Urinary bladder (tissue), 4 donors: ENCODE results near the gene HDAC3. TPM values are rescaled to one million over a fixed set of nuclear protein-coding genes. Genes with fewer than 3 reads are reported as not detected.
"Not testable (repeated sequence)": the region's sequence is repeated elsewhere in the genome, so short reads cannot be mapped to it uniquely, and the experiment has no call there.

Experiments used
- DNase-seq: peaks from one replicate; pipeline ENCODE4 v3.0.0-alpha.2; 2015; ENCODE audit errors: extremely low spot score
- H3K27ac ChIP-seq: one replicate; pipeline ENCODE4 v1.5.1; 2013; ENCODE audit warnings: low read depth, mild to moderate bottlenecking, moderate library complexity
- H3K36me3 ChIP-seq: one replicate; pipeline ENCODE4 v1.6.1; 2013; ENCODE audit warnings: mild to moderate bottlenecking, moderate library complexity; ENCODE audit not compliant: insufficient read depth
- H3K4me1 ChIP-seq: one replicate; pipeline ENCODE4 v1.6.1; 2013; ENCODE audit warnings: mild to moderate bottlenecking, moderate library complexity; ENCODE audit not compliant: insufficient read depth
- H3K4me3 ChIP-seq: one replicate; pipeline ENCODE4 v1.5.1; 2013; ENCODE audit warnings: low read depth, low read length
- WGBS: extraction: QIAGEN DNeasy Blood & Tissue Kit; methylation state at CpG from one replicate; pipeline ENCODE4 v1.1.7; 2013; 5-methylcytosine and 5-hydroxymethylcytosine counted together
- polyA plus RNA-seq: library from polyadenylated mRNA; stranded (reverse); fragments of 200-250 nt; gene quantifications from one replicate; pipeline ENCODE4 v1.2.3, GENCODE V29; 2013
- total RNA-seq: library from RNA; depleted of rRNA; stranded (reverse); fragments of >200 nt; gene quantifications from one replicate; pipeline ENCODE4 v1.2.3, GENCODE V29; 2014
- donor health status: healthy with polysubstance abuse.
- donor health status: healthy.

The HDAC3 gene
- total and polyA plus RNA-seq, 2 donors, result 36.3 to 45.3 TPM

- no peak for DNase-seq
- Histone ChIP-seq H3K27ac (no peak overlapping the region), H3K4me3 (no peak overlapping the region)
Measured at GRCh38 chr5:141613344-141613743, 23.3 kb downstream of the HDAC3 start.

GRCh38 chr5:141611289-141611688 is 25.4 kb downstream of the HDAC3 start:
- 91% methylated on average over 3 of the region's 3 CpGs for WGBS
- DNase-seq, result no peak
- H3K27ac ChIP-seq, result no peak overlapping the region
- no peaks in the 10 kb centered on the region for H3K36me3 ChIP-seq
- H3K4me1 ChIP-seq, result no peaks in the 10 kb centered on the region
- H3K4me3 ChIP-seq, result no peak overlapping the region

More at GRCh38 chr5:141613344-141613743, 23.3 kb downstream of the HDAC3 start:
- Histone ChIP-seq H3K4me1 (no peaks in the 10 kb centered on the region), H3K36me3 (no peaks in the 10 kb centered on the region)

- H3K4me3 ChIP-seq, DNase-seq: not testable (repeated sequence)
- 99% methylated on average over 7 of the region's 7 CpGs for WGBS
Measured at GRCh38 chr5:141609921-141610320, 26.7 kb downstream of the HDAC3 start.

GRCh38 chr5:141609044-141609443 is 27.6 kb downstream of the HDAC3 start:
- WGBS, result 94% methylated on average over 3 of the region's 3 CpGs
- Histone ChIP-seq H3K4me3 (no peak overlapping the region), H3K36me3 (no peaks in the 10 kb centered on the region), H3K4me1 (no peaks in the 10 kb centered on the region), H3K27ac (no peak overlapping the region)
- no peak for DNase-seq

More at GRCh38 chr5:141609921-141610320, 26.7 kb downstream of the HDAC3 start:
- not testable (repeated sequence) for H3K27ac ChIP-seq, H3K36me3 ChIP-seq, H3K4me1 ChIP-seq

GRCh38 chr5:141608557-141608956 is 28.1 kb downstream of the HDAC3 start:
- no peaks in the 10 kb centered on the region for H3K4me1 ChIP-seq
- no peak for DNase-seq
- H3K27ac ChIP-seq, result no peak overlapping the region
- WGBS, result 78% methylated on average over 1 of the region's 1 CpG
- no peaks in the 10 kb centered on the region for H3K36me3 ChIP-seq
- no peak overlapping the region for H3K4me3 ChIP-seq

GRCh38 chr5:141608046-141608445 is 28.6 kb downstream of the HDAC3 start:
- no peak overlapping the region for H3K4me3 ChIP-seq
- H3K36me3 ChIP-seq, result no peaks in the 10 kb centered on the region
- H3K4me1 ChIP-seq, result no peaks in the 10 kb centered on the region
- DNase-seq, result no peak
- 74% methylated on average over 2 of the region's 2 CpGs for WGBS
- no peak overlapping the region for H3K27ac ChIP-seq

GRCh38 chr5:141605523-141606277 is 30.9 kb downstream of the HDAC3 start:
- Histone ChIP-seq H3K4me3 (no peak overlapping the region), H3K27ac (peak overlapping the region; percentile 16), H3K36me3 (no peaks in the 10 kb centered on the region), H3K4me1 (no peaks in the 10 kb centered on the region)
- 66% methylated on average over 6 of the region's 6 CpGs for WGBS
- DNase-seq, result no peak

GRCh38 chr5:141603923-141604717 is 32.5 kb downstream of the HDAC3 start:
- 57% methylated on average over 6 of the region's 6 CpGs for WGBS

GRCh38 chr5:141602606-141603005 is 34.0 kb downstream of the HDAC3 start:
- DNase-seq, result no peak
- no peaks in the 10 kb centered on the region for H3K36me3 ChIP-seq
- no peak overlapping the region for H3K4me3 ChIP-seq
- 90% methylated on average over 1 of the region's 1 CpG for WGBS
- no peaks in the 10 kb centered on the region for H3K4me1 ChIP-seq
- no peak overlapping the region for H3K27ac ChIP-seq

More at GRCh38 chr5:141603923-141604717, 32.5 kb downstream of the HDAC3 start:
- H3K4me1 ChIP-seq, result no peaks in the 10 kb centered on the region
- H3K27ac ChIP-seq, result no peak overlapping the region
- no peaks in the 10 kb centered on the region for H3K36me3 ChIP-seq
- no peak overlapping the region for H3K4me3 ChIP-seq
- peak; percentile 23 for DNase-seq

GRCh38 chr5:141598391-141599345 is 38.0 kb downstream of the HDAC3 start:
- no peak for DNase-seq
- no peaks in the 10 kb centered on the region for H3K4me1 ChIP-seq
- H3K27ac ChIP-seq, result no peak overlapping the region
- H3K36me3 ChIP-seq, result no peaks in the 10 kb centered on the region
- no peak overlapping the region for H3K4me3 ChIP-seq
- WGBS, result 76% methylated on average over 3 of the region's 3 CpGs

- no peak for DNase-seq
- Histone ChIP-seq H3K4me1 (no peaks in the 10 kb centered on the region), H3K36me3 (no peaks in the 10 kb centered on the region), H3K27ac (no peak overlapping the region), H3K4me3 (no peak overlapping the region)
- 93% methylated on average over 2 of the region's 2 CpGs for WGBS
Measured at GRCh38 chr5:141597814-141598213, 38.8 kb downstream of the HDAC3 start.

- Histone ChIP-seq H3K36me3 (no peaks in the 10 kb centered on the region), H3K27ac (no peak overlapping the region), H3K4me3 (no peak overlapping the region), H3K4me1 (no peaks in the 10 kb centered on the region)
- no peak for DNase-seq
- WGBS, result 85% methylated on average over 2 of the region's 2 CpGs
Measured at GRCh38 chr5:141597394-141597793, 39.3 kb downstream of the HDAC3 start.

GRCh38 chr5:141596867-141597266 is 39.8 kb downstream of the HDAC3 start:
- Histone ChIP-seq H3K36me3 (no peaks in the 10 kb centered on the region), H3K27ac (no peak overlapping the region), H3K4me3 (no peak overlapping the region), H3K4me1 (no peaks in the 10 kb centered on the region)
- WGBS, result 96% methylated on average over 1 of the region's 1 CpG
- DNase-seq, result no peak
